ENCODE measurements around the gene CDC7. TPM values are rescaled to one million over a fixed set of nuclear protein-coding genes. Genes with fewer than 3 reads are reported as not detected.

CDC7 gene
- total RNA-seq, 1 experiment from 2014 or later, result 41.6 TPM

DNA sequence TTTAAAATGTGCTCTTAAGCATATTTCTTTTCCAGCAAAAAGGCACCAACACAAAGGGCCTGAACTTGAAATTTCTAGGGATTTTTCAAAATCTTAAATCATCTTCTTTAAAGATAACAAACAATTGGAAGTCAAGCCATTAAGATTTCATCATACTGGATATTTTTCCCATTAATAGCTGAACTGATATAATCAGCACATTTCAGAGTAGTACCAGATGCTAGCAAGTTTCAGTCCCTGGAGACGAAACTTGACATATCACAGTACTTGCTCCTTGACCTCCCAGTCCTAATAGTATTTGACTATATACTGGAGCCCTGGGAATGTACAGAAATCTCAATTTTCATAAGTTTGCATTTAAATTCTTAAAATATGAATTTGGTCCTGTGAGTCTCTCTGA is 10.2 kb upstream of the CDC7 start:
- H3K27me3 ChIP-seq (ENCODE audit: insufficient read depth, low read length), result no peaks in the 10 kb centered on the region
- H3K23ac ChIP-seq (ENCODE audit: insufficient read length, low read depth, low read length), result no peak overlapping the region
- H3K4me1 Mint-ChIP-seq, result no peaks in the 10 kb centered on the region
- H3K4me2 ChIP-seq (ENCODE audit: insufficient read depth, insufficient read length, low read length), result no peak overlapping the region
- no peak overlapping the region for H3K14ac ChIP-seq (ENCODE audit: insufficient read depth, low read length)
- H3K27me3 Mint-ChIP-seq (ENCODE audit: low read depth), result no peaks in the 10 kb centered on the region; the same call in none of the 2 replicates
- no peak overlapping the region for H3K18ac ChIP-seq (ENCODE audit: insufficient read length, low read depth, low read length)
- H4K5ac ChIP-seq (ENCODE audit: insufficient read length, low read depth, low read length), result no peak overlapping the region
- H3K9me3 ChIP-seq (ENCODE audit: control insufficient read depth, low read depth, low read length), result no peaks in the 10 kb centered on the region
- H2BK20ac ChIP-seq (ENCODE audit: low read depth, low read length, poor library complexity, severe bottlenecking), result no peak overlapping the region
- no peaks in the 10 kb centered on the region for H3K36me3 Mint-ChIP-seq (ENCODE audit: insufficient read depth in 1 of 3, low read depth in 3 of 3)
- no peak overlapping the region for H2AK5ac ChIP-seq (ENCODE audit: insufficient read length, low read length)
- no peak overlapping the region for H3K9ac ChIP-seq (ENCODE audit: extremely low read depth, insufficient read length, low read length)
- no peaks in the 10 kb centered on the region for H3K9me3 Mint-ChIP-seq
- H4K20me1 ChIP-seq (ENCODE audit: control insufficient read depth, insufficient read depth, insufficient read length), result no peaks in the 10 kb centered on the region
- H3K79me2 ChIP-seq (ENCODE audit: insufficient read depth, low read length), result no peaks in the 10 kb centered on the region
- WGBS (ENCODE audit: extremely low coverage, insufficient read length, low lambda C conversion rate), result no CpG with 5 or more reads among the region's 1 CpG
- no peak overlapping the region for H2BK120ac ChIP-seq (ENCODE audit: low read depth, low read length, poor library complexity, severe bottlenecking)
- no peak for DNase-seq
- H3K23me2 ChIP-seq (ENCODE audit: insufficient read length, low read depth, low read length, poor library complexity, severe bottlenecking), result no peaks in the 10 kb centered on the region
- H2AFZ ChIP-seq (ENCODE audit: low read length), result no peak overlapping the region
- no peak overlapping the region for H3K27ac Mint-ChIP-seq
- H2BK5ac ChIP-seq (ENCODE audit: insufficient read length, low read length), result no peak overlapping the region
- H4K8ac ChIP-seq (replicated peaks; ENCODE audit: insufficient read length, low read depth, low read length), result no peak overlapping the region
- H3K56ac ChIP-seq (ENCODE audit: insufficient read length, low read depth, low read length), result no peak overlapping the region
- no peak overlapping the region for H3K4ac ChIP-seq (ENCODE audit: low read depth, low read length)
- H3K79me1 ChIP-seq (ENCODE audit: insufficient read depth, low read depth, low read length, poor library complexity, severe bottlenecking), result no peaks in the 10 kb centered on the region
- H2BK15ac ChIP-seq (ENCODE audit: low read depth, low read length), result no peak overlapping the region
- no peak overlapping the region for H2BK12ac ChIP-seq (ENCODE audit: insufficient read length, low read depth, low read length)
- H3K27ac ChIP-seq (ENCODE audit: insufficient read length, low read depth, low read length), result no peak overlapping the region
- no peaks in the 10 kb centered on the region for H3K4me1 ChIP-seq (ENCODE audit: insufficient read depth, low read length)
- no peak overlapping the region for H3T11ph ChIP-seq (ENCODE audit: low read length)
- TF ChIP-seq, protein P1, sequence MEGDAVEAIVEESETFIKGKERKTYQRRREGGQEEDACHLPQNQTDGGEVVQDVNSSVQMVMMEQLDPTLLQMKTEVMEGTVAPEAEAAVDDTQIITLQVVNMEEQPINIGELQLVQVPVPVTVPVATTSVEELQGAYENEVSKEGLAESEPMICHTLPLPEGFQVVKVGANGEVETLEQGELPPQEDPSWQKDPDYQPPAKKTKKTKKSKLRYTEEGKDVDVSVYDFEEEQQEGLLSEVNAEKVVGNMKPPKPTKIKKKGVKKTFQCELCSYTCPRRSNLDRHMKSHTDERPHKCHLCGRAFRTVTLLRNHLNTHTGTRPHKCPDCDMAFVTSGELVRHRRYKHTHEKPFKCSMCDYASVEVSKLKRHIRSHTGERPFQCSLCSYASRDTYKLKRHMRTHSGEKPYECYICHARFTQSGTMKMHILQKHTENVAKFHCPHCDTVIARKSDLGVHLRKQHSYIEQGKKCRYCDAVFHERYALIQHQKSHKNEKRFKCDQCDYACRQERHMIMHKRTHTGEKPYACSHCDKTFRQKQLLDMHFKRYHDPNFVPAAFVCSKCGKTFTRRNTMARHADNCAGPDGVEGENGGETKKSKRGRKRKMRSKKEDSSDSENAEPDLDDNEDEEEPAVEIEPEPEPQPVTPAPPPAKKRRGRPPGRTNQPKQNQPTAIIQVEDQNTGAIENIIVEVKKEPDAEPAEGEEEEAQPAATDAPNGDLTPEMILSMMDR (conservative IDR thresholded peaks at IDR 0.05), result no peak
- no peak overlapping the region for H4K91ac ChIP-seq (ENCODE audit: insufficient read length, low read depth, low read length)
- no peak overlapping the region for H3K4me3 Mint-ChIP-seq
